ENCODE measurements around the gene ZBTB20. TPM values are rescaled to one million over a fixed set of nuclear protein-coding genes. Genes with fewer than 3 reads are reported as not detected.

The ZBTB20 gene
- polyA plus RNA-seq, 3 donors, result 1.3 to 3.2 (median 2.0) TPM

DNA sequence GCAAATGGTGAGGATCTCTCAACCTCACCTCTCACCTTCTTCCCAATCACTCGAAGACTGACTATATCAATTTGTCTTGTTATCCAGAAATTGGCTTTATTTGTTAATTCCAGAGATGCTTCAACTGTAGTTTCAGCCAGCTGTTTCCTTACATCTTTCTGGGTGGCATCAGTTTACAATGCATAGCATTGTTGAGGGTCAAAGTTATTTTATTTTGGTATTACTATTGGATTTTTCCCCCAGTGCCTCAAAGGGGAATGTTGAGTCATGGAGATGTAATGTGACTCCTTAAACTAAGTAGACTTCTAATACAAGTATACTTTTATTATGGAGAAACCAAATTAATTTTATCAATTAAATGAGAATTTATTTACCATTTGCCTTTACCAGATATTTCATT, 501.7 kb downstream of the ZBTB20 start:
- intact Hi-C loops (cut with micrococcal nuclease), result no loop called here
- Mint-ChIP-seq H3K9me3 (peaks cover 0 to 1% (median 0%) of the 10 kb centered on the region in 7 donors), H3K4me3 (no peak overlapping the region), H3K36me3 (no peaks in the 10 kb centered on the region), H3K27me3 (ENCODE audit: low read depth in 3 of 3) (no peaks in the 10 kb centered on the region), H3K4me1 (no peaks in the 10 kb centered on the region), H3K27ac (no peak overlapping the region)
- Histone ChIP-seq H3K79me2 (ENCODE audit: insufficient read depth, low read length) (no peaks in the 10 kb centered on the region), H3K4me1 (ENCODE audit: control insufficient read depth in 1 of 2, insufficient read depth in 2 of 2, low read length in 2 of 2) (no peaks in the 10 kb centered on the region), H3K9ac (ENCODE audit: insufficient read depth, low read length, poor library complexity, severe bottlenecking) (no peak overlapping the region), H3K27me3 (ENCODE audit: control insufficient read depth in 2 of 2, insufficient read depth in 2 of 2, low read length in 2 of 2) (no peaks in the 10 kb centered on the region), H3K4me2 (replicated peaks; ENCODE audit: extremely low read depth, low read length, poor library complexity, severe bottlenecking) (no peak overlapping the region), H4K20me1 (ENCODE audit: insufficient read depth, low read length) (no peaks in the 10 kb centered on the region), H2AFZ (ENCODE audit: insufficient read depth, low read depth, low read length, poor library complexity, severe bottlenecking) (no peak overlapping the region), H3K27ac (ENCODE audit: low read depth in 1 of 2, low read length in 2 of 2) (no peak overlapping the region), H3K4me3 (replicated peaks in 1 of 3; ENCODE audit: low read depth in 2 of 3, low read length in 3 of 3) (no peak overlapping the region), H3K9me3 (replicated peaks in 1 of 2; ENCODE audit: control insufficient read depth in 1 of 2, insufficient read depth in 1 of 2, low read length in 2 of 2) (no peaks in the 10 kb centered on the region), H3K36me3 (replicated peaks in 1 of 2; ENCODE audit: control insufficient read depth in 1 of 2, insufficient read depth in 2 of 2, low read length in 2 of 2) (no peaks in the 10 kb centered on the region)
- no peak for DNase-seq
- WGBS (ENCODE audit: insufficient coverage), result no CpG with 5 or more reads among the region's 1 CpG
- TF ChIP-seq, protein P1, sequence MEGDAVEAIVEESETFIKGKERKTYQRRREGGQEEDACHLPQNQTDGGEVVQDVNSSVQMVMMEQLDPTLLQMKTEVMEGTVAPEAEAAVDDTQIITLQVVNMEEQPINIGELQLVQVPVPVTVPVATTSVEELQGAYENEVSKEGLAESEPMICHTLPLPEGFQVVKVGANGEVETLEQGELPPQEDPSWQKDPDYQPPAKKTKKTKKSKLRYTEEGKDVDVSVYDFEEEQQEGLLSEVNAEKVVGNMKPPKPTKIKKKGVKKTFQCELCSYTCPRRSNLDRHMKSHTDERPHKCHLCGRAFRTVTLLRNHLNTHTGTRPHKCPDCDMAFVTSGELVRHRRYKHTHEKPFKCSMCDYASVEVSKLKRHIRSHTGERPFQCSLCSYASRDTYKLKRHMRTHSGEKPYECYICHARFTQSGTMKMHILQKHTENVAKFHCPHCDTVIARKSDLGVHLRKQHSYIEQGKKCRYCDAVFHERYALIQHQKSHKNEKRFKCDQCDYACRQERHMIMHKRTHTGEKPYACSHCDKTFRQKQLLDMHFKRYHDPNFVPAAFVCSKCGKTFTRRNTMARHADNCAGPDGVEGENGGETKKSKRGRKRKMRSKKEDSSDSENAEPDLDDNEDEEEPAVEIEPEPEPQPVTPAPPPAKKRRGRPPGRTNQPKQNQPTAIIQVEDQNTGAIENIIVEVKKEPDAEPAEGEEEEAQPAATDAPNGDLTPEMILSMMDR (IDR thresholded peaks at IDR 0.05), result no peak

DNA sequence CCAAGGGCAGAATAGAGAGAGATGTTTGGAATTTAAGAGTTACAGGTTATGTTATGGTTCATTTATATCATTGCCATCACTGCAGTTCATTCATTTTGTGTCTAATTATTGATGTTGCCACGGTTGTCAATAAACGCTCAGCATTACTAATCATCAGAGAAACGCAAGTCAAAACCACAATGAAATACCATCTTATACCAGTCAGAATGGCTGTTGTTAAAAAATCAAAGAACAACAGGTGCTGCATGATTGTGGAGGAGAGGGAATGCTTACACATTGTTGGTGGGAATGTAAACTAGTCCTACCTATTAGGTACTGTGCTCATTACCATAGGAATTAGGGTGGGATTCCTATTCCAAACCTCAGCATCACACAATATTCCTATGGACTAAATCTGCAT, 502.7 kb downstream of the ZBTB20 start:
- no CpG with 5 or more reads among the region's 3 CpGs for whole genome bisulfite sequencing (ENCODE audit: insufficient coverage)
- H3K4me1 ChIP-seq (ENCODE audit: control insufficient read depth in 1 of 2, insufficient read depth in 2 of 2, low read length in 2 of 2), result no peaks in the 10 kb centered on the region
- no peak for DNase-seq
- intact Hi-C loops (cut with micrococcal nuclease), result no loop called here
- no peaks in the 10 kb centered on the region for H4K20me1 ChIP-seq (ENCODE audit: insufficient read depth, low read length)
- no peak overlapping the region for H3K4me2 ChIP-seq (replicated peaks; ENCODE audit: extremely low read depth, low read length, poor library complexity, severe bottlenecking)
- no peaks in the 10 kb centered on the region for H3K79me2 ChIP-seq (ENCODE audit: insufficient read depth, low read length)
- H3K27me3 Mint-ChIP-seq (ENCODE audit: low read depth in 3 of 3), result no peaks in the 10 kb centered on the region
- H3K4me3 Mint-ChIP-seq, result no peak overlapping the region
- H2AFZ ChIP-seq (ENCODE audit: insufficient read depth, low read depth, low read length, poor library complexity, severe bottlenecking), result no peak overlapping the region
- no peak overlapping the region for H3K4me3 ChIP-seq (replicated peaks in 1 of 3; ENCODE audit: low read depth in 2 of 3, low read length in 3 of 3)
- TF ChIP-seq, protein P1 (IDR thresholded peaks at IDR 0.05), result no peak
- H3K27me3 ChIP-seq (ENCODE audit: control insufficient read depth in 2 of 2, insufficient read depth in 2 of 2, low read length in 2 of 2), result no peaks in the 10 kb centered on the region
- no peak overlapping the region for H3K27ac ChIP-seq (ENCODE audit: low read depth in 1 of 2, low read length in 2 of 2)
- H3K9ac ChIP-seq (ENCODE audit: insufficient read depth, low read length, poor library complexity, severe bottlenecking), result no peak overlapping the region
- no peaks in the 10 kb centered on the region for H3K36me3 ChIP-seq (replicated peaks in 1 of 2; ENCODE audit: control insufficient read depth in 1 of 2, insufficient read depth in 2 of 2, low read length in 2 of 2)
- H3K4me1 Mint-ChIP-seq, result no peaks in the 10 kb centered on the region
- H3K9me3 Mint-ChIP-seq, result peaks cover 0 to 1% (median 0%) of the 10 kb centered on the region in 7 donors
- no peaks in the 10 kb centered on the region for H3K9me3 ChIP-seq (replicated peaks in 1 of 2; ENCODE audit: control insufficient read depth in 1 of 2, insufficient read depth in 1 of 2, low read length in 2 of 2)
- no peak overlapping the region for H3K27ac Mint-ChIP-seq
- no peaks in the 10 kb centered on the region for H3K36me3 Mint-ChIP-seq

All from CD14-positive monocyte (primary cell).